ENCODE measurements around the gene NUDT5.
A peak's percentile ranks its signal among the peaks of the same experiment; 100 is the strongest.

Gene NUDT5

GRCh38 chr10:12160664-12161063 is 35.0 kb downstream of the NUDT5 start:
- DNase-seq, result no peak

- no peak for DNase-seq
Observed at GRCh38 chr10:12158111-12158510, 37.6 kb downstream of the NUDT5 start.

GRCh38 chr10:12156367-12157123 is 39.1 kb downstream of the NUDT5 start:
- no peak for DNase-seq

GRCh38 chr10:12154516-12154915 is 41.2 kb downstream of the NUDT5 start:
- no peak for DNase-seq

- no peak for DNase-seq
Observed at GRCh38 chr10:12150163-12150562, 45.5 kb downstream of the NUDT5 start.

GRCh38 chr10:12144538-12144937 is 51.2 kb downstream of the NUDT5 start:
- no peak for DNase-seq

- DNase-seq, result no peak
Observed at GRCh38 chr10:12140038-12140437, 55.7 kb downstream of the NUDT5 start.

- no peak for DNase-seq
Observed at GRCh38 chr10:12135631-12136030, 60.1 kb downstream of the NUDT5 start.

- peak; percentile 75 for DNase-seq
Observed at GRCh38 chr10:12130237-12130872, 65.3 kb downstream of the NUDT5 start.

- peak; percentile 99 for DNase-seq
Observed at GRCh38 chr10:12129222-12130111, 66.2 kb downstream of the NUDT5 start, which contains the start of gene SEC61A2. Gene SEC61A2 (plus strand): TSS chr10:12129677. CDS start chr10:12129788, 111 bp downstream.

GRCh38 chr10:12121673-12122072 is 74.0 kb downstream of the NUDT5 start:
- DNase-seq, result peak; percentile 48
